Mesenchymal stem cell (in vitro differentiated cells and primary cell): ENCODE measurements around the gene CCND2.

ENCODE experiments used
- DNase-seq: peaks from one replicate; pipeline ENCODE4 v3.0.0-alpha.2; 2013
- H2AFZ ChIP-seq: one replicate; pipeline ENCODE4 v1.6.1; 2013; ENCODE audit warnings: low read depth, mild to moderate bottlenecking, control low read depth, inconsistent platforms, low read length, moderate library complexity
- H2AK5ac ChIP-seq: 2 replicates; pipeline ENCODE4 v1.6.1; 2013; ENCODE audit warnings: low read length, moderate library complexity, mild to moderate bottlenecking, inconsistent platforms; ENCODE audit not compliant: severe bottlenecking
- H2BK120ac ChIP-seq: one replicate; pipeline ENCODE4 v1.6.1; 2013; ENCODE audit warnings: low read depth, mild to moderate bottlenecking, inconsistent platforms, low read length, moderate library complexity
- H2BK12ac ChIP-seq, 2 experiments: one replicate each; pipeline ENCODE4 v1.6.1; 2013; ENCODE audit warnings: inconsistent platforms in 2 of 2, low read length in 2 of 2, mild to moderate bottlenecking in 2 of 2, moderate library complexity in 2 of 2, control low read depth in 1 of 2
- H2BK15ac ChIP-seq: one replicate; pipeline ENCODE4 v1.6.1; 2013; ENCODE audit warnings: mild to moderate bottlenecking, low read depth, inconsistent platforms; ENCODE audit not compliant: poor library complexity, severe bottlenecking
- H2BK5ac ChIP-seq: 2 replicates; pipeline ENCODE4 v1.6.1; 2013; ENCODE audit warnings: low read depth, mild to moderate bottlenecking, low read length, control low read depth, inconsistent platforms; ENCODE audit not compliant: poor library complexity, severe bottlenecking
- H3K14ac ChIP-seq, 2 experiments: one replicate each; pipeline ENCODE4 v1.6.1; 2013; ENCODE audit warnings: inconsistent platforms in 2 of 2, low read length in 2 of 2, control low read depth in 1 of 2, mild to moderate bottlenecking in 1 of 2, moderate library complexity in 1 of 2
- H3K18ac ChIP-seq, 2 experiments: one replicate each; pipeline ENCODE4 v1.6.1; 2013; ENCODE audit warnings: inconsistent platforms in 2 of 2, low read length in 2 of 2, control low read depth in 1 of 2, low read depth in 1 of 2, mild to moderate bottlenecking in 1 of 2
- H3K23ac ChIP-seq, 2 experiments: one replicate each; pipeline ENCODE4 v1.6.1; 2013; ENCODE audit warnings: inconsistent platforms in 2 of 2, low read length in 2 of 2, mild to moderate bottlenecking in 2 of 2, moderate library complexity in 2 of 2, control low read depth in 1 of 2
- H3K27ac ChIP-seq: 2 replicates; pipeline ENCODE4 v1.5.1; 2013; ENCODE audit warnings: mild to moderate bottlenecking, moderate library complexity, low read length, control low read depth, inconsistent platforms; ENCODE audit not compliant: poor library complexity, severe bottlenecking
- H3K27me3 ChIP-seq, 2 experiments: 2 replicates each; pipeline versions ENCODE4 v1.6.1 to v1.7.0; 2013; ENCODE audit warnings: low read length in 2 of 2, mild to moderate bottlenecking in 2 of 2, moderate library complexity in 2 of 2, control low read depth in 1 of 2, inconsistent platforms in 1 of 2; ENCODE audit not compliant: control insufficient read depth in 1 of 2, insufficient read depth in 1 of 2
- H3K36me3 ChIP-seq, 2 experiments: 2 replicates each; pipeline versions ENCODE4 v1.6.1 to v1.7.0; 2013; ENCODE audit warnings: low read length in 2 of 2, control low read depth in 1 of 2, inconsistent platforms in 1 of 2, low read depth in 1 of 2, mild to moderate bottlenecking in 1 of 2; ENCODE audit not compliant: insufficient read depth in 2 of 2, control insufficient read depth in 1 of 2
- H3K4ac ChIP-seq, 2 experiments: one replicate each; pipeline ENCODE4 v1.6.1; 2013; ENCODE audit warnings: inconsistent platforms in 2 of 2, low read length in 2 of 2, mild to moderate bottlenecking in 2 of 2, moderate library complexity in 2 of 2, control low read depth in 1 of 2, low read depth in 1 of 2
- H3K4me1 ChIP-seq: 2 replicates; pipeline ENCODE4 v1.6.1; 2013; ENCODE audit warnings: low read depth, low read length, control low read depth; ENCODE audit not compliant: control insufficient read depth, insufficient read depth
- H3K4me2 ChIP-seq: 2 replicates; pipeline ENCODE4 v1.6.1; 2013; ENCODE audit warnings: low read length, mild to moderate bottlenecking, inconsistent platforms; ENCODE audit not compliant: poor library complexity, severe bottlenecking
- H3K4me3 ChIP-seq, 2 experiments: 2 replicates each; pipeline versions ENCODE4 v1.5.1 to v1.7.0; 2013; ENCODE audit warnings: low read length in 2 of 2, mild to moderate bottlenecking in 2 of 2, control low read depth in 1 of 2, low read depth in 1 of 2; ENCODE audit not compliant: insufficient read depth in 1 of 2
- H3K79me1 ChIP-seq: replicated peaks from 2 replicates; pipeline ENCODE4 v1.6.1; 2013; ENCODE audit warnings: mild to moderate bottlenecking, control low read depth, low read length, inconsistent platforms; ENCODE audit not compliant: poor library complexity, severe bottlenecking
- H3K9ac ChIP-seq: 2 replicates; pipeline ENCODE4 v1.7.0; 2013; ENCODE audit warnings: mild to moderate bottlenecking, low read length, moderate library complexity
- H3K9me3 ChIP-seq: 2 replicates; pipeline ENCODE4 v1.7.0; 2013; ENCODE audit warnings: mild to moderate bottlenecking, low read length; ENCODE audit not compliant: control insufficient read depth
- H4K8ac ChIP-seq: one replicate; pipeline ENCODE4 v1.6.1; 2013; ENCODE audit warnings: inconsistent platforms, mild to moderate bottlenecking, low read length, moderate library complexity
- H4K91ac ChIP-seq: one replicate; pipeline ENCODE4 v1.6.1; 2013; ENCODE audit warnings: mild to moderate bottlenecking, low read length, inconsistent platforms
- WGBS: methylation state at CpG from one replicate; pipeline ENCODE4 v1.1.7; 2013; ENCODE audit warnings: mixed read lengths; 5-methylcytosine and 5-hydroxymethylcytosine counted together

The CCND2 gene

DNA sequence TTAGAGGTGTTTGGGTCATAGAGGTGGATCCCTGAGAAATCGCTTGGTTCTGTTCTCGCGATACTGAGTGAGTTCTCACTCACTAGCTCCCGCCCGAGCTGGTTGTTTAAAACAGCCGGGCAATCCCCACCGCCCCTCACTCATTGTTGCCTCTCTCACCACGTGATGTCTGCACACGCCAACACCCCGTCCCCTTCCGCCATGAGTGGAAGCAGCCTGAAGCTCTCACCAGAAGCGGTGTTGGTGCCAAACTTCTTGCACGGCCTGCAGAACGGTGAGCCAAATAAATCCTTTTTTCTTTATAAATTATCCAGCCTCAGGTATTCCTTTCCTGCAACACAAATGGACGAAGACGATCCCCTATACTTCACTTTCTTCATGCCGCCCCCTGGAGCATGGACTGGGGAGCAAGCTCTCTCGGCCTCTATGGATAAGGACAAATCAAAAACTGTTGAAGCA is 45.4 kb upstream of the CCND2 start:
- Histone ChIP-seq H3K4me1 (no peaks in the 10 kb centered on the region), H2AFZ (no peak overlapping the region), H2BK12ac (no peak overlapping the region), H3K4ac (no peak overlapping the region), H3K27me3 (peaks cover 25 to 27% of the 10 kb centered on the region in 2 experiments), H3K18ac (no peak overlapping the region), H4K8ac (no peak overlapping the region), H2BK5ac (no peak overlapping the region), H3K36me3 (no peaks in the 10 kb centered on the region), H3K27ac (no peak overlapping the region), H2BK15ac (no peak overlapping the region), H3K23ac (no peak overlapping the region), H3K4me2 (no peak overlapping the region), H2AK5ac (no peak overlapping the region), H3K79me1 (no peaks in the 10 kb centered on the region), H4K91ac (no peak overlapping the region), H2BK120ac (no peak overlapping the region), H3K9me3 (peaks cover 14% of the 10 kb centered on the region), H3K4me3 (no peak overlapping the region), H3K9ac (no peak overlapping the region), H3K14ac (no peak overlapping the region)
- 50% methylated on average over 18 of the region's 18 CpGs for WGBS
- no peak for DNase-seq

DNA sequence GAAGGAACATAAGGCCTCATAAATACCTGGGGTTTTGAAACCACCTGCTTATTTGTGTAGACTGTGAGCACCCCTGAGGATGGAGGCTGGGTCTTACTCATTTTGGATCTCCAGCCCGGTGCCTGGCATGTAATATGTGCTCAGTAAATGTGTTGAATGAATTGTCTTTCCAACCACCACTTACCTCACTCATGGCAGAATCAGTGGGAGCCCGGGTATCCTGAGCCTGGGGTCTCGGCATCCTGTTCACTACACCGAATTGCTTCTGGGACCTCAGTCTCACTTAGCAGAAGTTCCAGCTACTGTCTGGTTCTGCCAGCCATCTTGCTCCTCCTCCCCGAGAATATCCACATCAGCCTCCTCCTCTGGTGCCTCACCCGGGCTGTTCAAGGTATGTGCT is 43.0 kb upstream of the CCND2 start:
- no peak overlapping the region for H3K18ac ChIP-seq
- no peak for DNase-seq
- no peak overlapping the region for H3K4ac ChIP-seq
- no peak overlapping the region for H4K8ac ChIP-seq
- H3K9me3 ChIP-seq: no peaks in the 10 kb centered on the region
- no peak overlapping the region for H2BK5ac ChIP-seq
- H3K14ac ChIP-seq: no peak overlapping the region
- H3K23ac ChIP-seq: no peak overlapping the region
- no peak overlapping the region for H2BK120ac ChIP-seq
- H2BK15ac ChIP-seq: no peak overlapping the region
- H3K27ac ChIP-seq: no peak overlapping the region
- no peak overlapping the region for H2AK5ac ChIP-seq
- no peaks in the 10 kb centered on the region for H3K79me1 ChIP-seq
- H3K9ac ChIP-seq: no peak overlapping the region
- WGBS: 79% methylated on average over 5 of the region's 6 CpGs
- no peak overlapping the region for H3K4me2 ChIP-seq
- no peak overlapping the region for H2AFZ ChIP-seq
- no peaks in the 10 kb centered on the region for H3K36me3 ChIP-seq
- no peak overlapping the region for H4K91ac ChIP-seq
- peaks cover 18 to 25% of the 10 kb centered on the region in 2 experiments for H3K27me3 ChIP-seq
- no peaks in the 10 kb centered on the region for H3K4me1 ChIP-seq
- no peak overlapping the region for H2BK12ac ChIP-seq
- no peak overlapping the region for H3K4me3 ChIP-seq

GRCh38 chr12:4238577-4238976 is 35.0 kb upstream of the CCND2 start:
- Histone ChIP-seq H4K91ac (no peak overlapping the region), H3K36me3 (no peaks in the 10 kb centered on the region), H2BK15ac (no peak overlapping the region), H2AFZ (no peak overlapping the region), H3K4me1 (no peaks in the 10 kb centered on the region), H2BK120ac (no peak overlapping the region), H3K27me3 (peaks cover 0 to 14% of the 10 kb centered on the region in 2 experiments), H3K4me2 (no peak overlapping the region), H3K18ac (no peak overlapping the region), H3K23ac (no peak overlapping the region), H2BK12ac (no peak overlapping the region), H3K4ac (no peak overlapping the region), H2AK5ac (no peak overlapping the region), H3K9ac (no peak overlapping the region), H3K27ac (no peak overlapping the region), H3K4me3 (no peak overlapping the region), H2BK5ac (no peak overlapping the region), H3K14ac (no peak overlapping the region), H3K79me1 (no peaks in the 10 kb centered on the region), H4K8ac (no peak overlapping the region), H3K9me3 (peaks cover 7% of the 10 kb centered on the region)
- WGBS: no CpG with 5 or more reads among the region's 2 CpGs
- no peak for DNase-seq

GRCh38 chr12:4239746-4240145 is 33.8 kb upstream of the CCND2 start:
- Histone ChIP-seq H3K18ac (no peak overlapping the region), H2AK5ac (no peak overlapping the region), H3K4me3 (no peak overlapping the region), H3K79me1 (no peaks in the 10 kb centered on the region), H2BK120ac (no peak overlapping the region), H2BK15ac (no peak overlapping the region), H3K4ac (no peak overlapping the region), H3K27me3 (peaks cover 0 to 17% of the 10 kb centered on the region in 2 experiments), H3K27ac (no peak overlapping the region), H2BK5ac (no peak overlapping the region), H4K91ac (no peak overlapping the region), H3K4me2 (no peak overlapping the region), H3K36me3 (no peaks in the 10 kb centered on the region), H4K8ac (no peak overlapping the region), H3K9me3 (peaks cover 7% of the 10 kb centered on the region), H3K14ac (no peak overlapping the region), H3K9ac (no peak overlapping the region), H3K23ac (no peak overlapping the region), H2AFZ (no peak overlapping the region), H3K4me1 (no peaks in the 10 kb centered on the region), H2BK12ac (no peak overlapping the region)
- WGBS: 91% methylated on average over 4 of the region's 4 CpGs
- DNase-seq: no peak
